GM12874 (cell line): ENCODE results near the gene MYL6.

Experiments used
- TF ChIP-seq, protein P1 (sequence below): IDR thresholded peaks from 2 replicates; pipeline ENCODE4 v1.5.1; 2011; ENCODE audit warnings: low read depth, mild to moderate bottlenecking, control low read depth, low read length, moderate library complexity; ENCODE audit not compliant: insufficient read depth

Gene MYL6

DNA sequence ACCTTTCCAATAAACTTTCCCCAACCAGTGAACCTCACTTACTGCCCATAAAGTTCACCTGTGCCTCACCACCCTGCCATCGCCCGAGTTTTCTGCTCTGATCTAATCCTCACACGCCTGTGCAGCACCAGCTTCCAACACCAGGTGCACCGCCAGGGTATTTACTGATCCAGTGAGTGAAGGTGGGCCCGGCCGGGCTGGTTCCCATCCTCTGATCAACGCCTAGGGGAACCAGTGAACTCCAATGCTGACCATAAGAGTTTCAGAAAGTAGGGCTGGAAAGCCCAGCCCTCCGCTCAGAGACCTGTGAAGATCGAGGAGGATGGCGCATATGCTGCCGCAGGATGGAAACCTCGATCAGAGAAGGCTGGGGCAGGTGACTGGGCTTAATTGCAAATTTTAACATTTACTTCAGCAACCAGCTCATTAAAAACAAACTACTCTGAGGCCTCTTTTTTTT is 6.5 kb upstream of the MYL6 start:
- TF ChIP-seq, protein P1, sequence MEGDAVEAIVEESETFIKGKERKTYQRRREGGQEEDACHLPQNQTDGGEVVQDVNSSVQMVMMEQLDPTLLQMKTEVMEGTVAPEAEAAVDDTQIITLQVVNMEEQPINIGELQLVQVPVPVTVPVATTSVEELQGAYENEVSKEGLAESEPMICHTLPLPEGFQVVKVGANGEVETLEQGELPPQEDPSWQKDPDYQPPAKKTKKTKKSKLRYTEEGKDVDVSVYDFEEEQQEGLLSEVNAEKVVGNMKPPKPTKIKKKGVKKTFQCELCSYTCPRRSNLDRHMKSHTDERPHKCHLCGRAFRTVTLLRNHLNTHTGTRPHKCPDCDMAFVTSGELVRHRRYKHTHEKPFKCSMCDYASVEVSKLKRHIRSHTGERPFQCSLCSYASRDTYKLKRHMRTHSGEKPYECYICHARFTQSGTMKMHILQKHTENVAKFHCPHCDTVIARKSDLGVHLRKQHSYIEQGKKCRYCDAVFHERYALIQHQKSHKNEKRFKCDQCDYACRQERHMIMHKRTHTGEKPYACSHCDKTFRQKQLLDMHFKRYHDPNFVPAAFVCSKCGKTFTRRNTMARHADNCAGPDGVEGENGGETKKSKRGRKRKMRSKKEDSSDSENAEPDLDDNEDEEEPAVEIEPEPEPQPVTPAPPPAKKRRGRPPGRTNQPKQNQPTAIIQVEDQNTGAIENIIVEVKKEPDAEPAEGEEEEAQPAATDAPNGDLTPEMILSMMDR: peak; percentile 52

DNA sequence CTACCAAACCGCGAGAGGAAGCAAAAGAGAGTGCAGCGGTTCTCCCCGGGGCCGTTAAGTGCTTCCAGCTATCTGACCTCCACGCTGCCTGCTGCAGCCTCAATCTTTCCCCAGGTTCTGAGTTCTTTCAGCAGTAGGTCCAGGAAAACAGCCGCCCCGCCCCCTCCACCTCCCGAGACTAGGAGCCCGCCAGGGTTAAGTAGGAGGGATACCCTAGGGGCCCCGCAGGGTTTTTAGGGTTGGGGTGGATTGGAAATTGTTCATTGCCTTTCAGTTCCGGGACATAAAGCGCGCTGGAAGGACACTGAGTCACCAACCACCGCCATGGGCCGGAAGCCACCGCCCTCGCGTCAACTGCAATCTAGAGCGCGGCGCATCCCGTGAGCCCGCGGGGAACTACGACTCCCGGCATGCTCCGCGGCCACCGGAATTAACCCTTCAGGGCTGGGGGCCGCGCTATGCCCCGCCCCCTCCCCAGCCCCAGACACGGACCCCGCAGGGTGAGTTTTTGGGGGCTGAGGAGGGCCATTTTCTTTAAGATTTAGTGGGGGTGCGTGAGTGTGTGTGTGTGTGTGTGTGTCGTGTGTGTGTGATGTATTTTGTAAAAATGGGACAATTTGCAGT is 5.9 kb upstream of the MYL6 start, which contains the start of gene MYL6B:
MYL6B (plus strand) TSS at position 456 of the 624 bp plus-strand sequence. CDS start 1,332 bp downstream, outside the sequence.
- TF ChIP-seq, protein P1: no peak

DNA sequence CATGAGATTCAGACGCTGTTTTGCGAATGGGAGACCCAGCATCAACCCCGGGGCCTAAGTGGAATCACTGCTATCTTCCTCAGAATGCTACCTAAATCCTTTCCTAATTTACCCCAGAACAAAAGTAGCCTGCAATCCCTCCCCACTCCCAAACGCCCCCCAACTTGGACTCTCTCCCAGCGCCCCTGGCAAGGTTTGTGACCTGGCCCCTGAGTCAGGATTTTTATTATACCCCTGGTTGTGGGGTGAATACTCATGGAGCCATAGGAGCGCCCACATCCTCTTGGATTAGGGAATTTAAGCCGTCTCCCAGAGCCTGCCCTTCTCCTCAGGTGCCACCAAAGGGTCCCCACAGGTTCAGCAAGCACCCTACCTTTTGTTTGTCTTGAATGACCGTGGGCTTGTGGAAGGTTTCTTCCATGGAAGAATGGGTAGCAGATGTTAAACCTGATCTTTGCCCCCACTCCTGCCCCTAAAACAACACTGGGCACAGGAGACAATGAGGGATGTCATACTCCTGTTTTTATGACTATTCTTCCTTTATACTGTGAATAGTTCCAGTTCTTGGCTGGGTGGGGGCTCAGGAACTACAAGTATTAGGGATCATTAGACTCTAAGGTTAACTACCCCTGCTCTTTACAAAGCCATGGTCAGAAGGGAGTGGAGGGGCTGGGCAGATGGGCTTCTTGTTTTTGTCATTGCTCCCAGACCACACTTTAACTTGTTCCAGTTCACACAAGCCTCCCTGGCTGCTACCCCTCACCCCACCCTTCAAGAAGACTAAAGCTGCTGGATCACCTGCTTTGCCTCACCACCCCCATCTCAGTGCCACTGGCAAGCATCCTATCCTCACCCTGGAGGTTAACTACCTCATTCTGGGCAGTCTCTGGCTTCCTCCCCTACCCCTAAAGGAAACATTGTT is 5.1 kb upstream of the MYL6 start:
- TF ChIP-seq, protein P1: no peak

DNA sequence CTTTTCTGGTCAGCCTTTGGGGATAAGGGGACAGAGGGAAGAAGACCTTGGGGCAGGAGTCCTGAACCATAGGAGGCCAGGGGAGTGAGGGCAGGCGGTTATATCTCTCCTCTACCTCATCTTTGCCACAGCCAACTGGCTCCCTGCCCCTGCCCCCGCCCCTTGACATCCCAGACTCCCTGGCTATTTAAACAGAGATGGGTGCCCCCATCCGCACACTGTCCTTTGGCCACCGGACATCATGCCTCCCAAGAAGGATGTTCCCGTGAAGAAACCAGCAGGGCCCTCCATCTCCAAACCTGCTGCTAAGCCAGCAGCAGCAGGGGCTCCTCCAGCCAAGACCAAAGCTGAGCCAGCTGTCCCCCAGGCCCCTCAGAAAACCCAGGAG is 4.5 kb upstream of the MYL6 start:
- TF ChIP-seq, protein P1: no peak

DNA sequence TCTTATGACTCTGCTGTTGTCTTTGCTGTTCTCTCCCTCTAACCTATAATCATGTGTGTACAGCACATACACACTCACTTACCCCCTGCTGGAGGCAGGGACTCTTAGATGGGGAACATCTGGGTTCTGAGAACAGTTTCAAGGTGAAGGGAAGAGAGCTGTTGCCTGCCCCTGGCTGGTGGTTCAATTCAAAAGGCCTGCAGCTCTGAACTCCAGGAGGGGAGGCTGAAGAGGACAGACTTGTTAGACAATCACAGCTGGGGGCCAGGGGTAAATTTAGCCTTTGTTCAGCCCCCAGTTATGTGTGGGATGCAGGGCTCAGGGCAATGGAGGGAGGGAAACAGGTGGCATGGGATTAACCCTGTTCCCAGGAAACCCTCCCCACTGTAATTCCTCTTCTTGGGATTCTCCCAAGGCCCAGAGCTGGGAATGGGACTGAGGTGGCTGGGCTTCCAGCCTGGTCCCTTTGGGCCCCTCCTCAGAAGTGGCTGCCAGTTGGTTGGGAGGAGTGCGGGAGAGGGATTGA is 3.9 kb upstream of the MYL6 start:
- TF ChIP-seq, protein P1: no peak

DNA sequence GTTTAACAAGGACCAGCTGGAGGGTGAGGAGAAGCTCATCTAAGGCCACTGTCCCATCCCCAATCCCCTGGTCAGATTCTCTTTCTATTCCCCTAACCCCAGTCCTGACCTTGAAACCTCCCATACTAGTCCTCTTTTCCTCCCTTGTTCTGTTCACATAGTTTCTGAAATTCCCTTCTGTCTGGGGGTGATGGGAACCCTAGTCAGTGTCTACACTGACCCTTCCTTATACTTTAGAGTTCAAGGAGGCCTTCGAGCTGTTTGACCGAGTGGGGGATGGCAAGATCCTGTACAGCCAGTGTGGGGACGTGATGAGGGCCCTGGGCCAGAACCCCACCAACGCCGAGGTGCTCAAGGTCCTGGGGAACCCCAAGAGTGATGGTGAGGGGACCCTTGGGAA is 3.3 kb upstream of the MYL6 start:
- TF ChIP-seq, protein P1: no peak

DNA sequence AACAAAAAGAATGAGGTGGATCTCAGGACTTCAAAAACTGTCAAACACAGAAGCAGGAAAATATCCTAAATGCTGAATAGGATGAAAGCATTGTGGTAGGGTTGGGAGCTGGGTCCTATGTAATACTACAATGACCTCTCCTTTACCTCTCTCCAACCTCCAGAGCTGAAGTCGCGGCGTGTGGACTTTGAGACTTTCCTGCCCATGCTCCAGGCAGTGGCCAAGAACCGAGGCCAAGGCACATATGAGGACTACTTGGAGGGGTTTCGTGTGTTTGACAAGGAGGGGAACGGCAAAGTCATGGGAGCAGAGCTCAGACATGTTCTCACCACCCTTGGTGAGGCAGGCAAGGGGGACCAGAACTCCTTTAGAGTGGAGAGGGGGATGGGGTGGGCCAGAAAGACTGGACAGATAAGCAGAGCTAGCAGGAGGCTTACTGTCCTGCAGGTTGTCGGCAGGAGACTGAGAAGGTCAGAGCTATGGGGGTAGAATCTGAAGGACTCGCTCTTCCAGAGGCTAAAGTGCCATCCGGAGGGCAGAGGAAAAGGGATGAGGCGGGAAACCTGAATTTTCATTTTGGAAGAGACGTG is 2.8 kb upstream of the MYL6 start:
- TF ChIP-seq, protein P1: no peak
